Stimulated activated CD4-positive, alpha-beta T cell treated with anti-CD3 and anti-CD28 coated beads, Interleukin-1b, Interleukin-23, amount 100 ng/mL, for 24 hours (primary cell): ENCODE results near the gene MET.

Experiments
- DNase-seq, 4 experiments: peaks; one replicate each; pipeline ENCODE4 v3.0.0-alpha.2; 2020; ENCODE audit warnings: low read depth in 4 of 4, low spot score in 1 of 4

The MET gene

GRCh38 chr7:116663744-116664143 is 8.3 kb upstream of the MET start:
- DNase-seq = no peak

GRCh38 chr7:116665332-116665996 is 6.5 kb upstream of the MET start:
- DNase-seq = no peak

- no peak for DNase-seq
These were observed 2.2 kb upstream of the MET start for GRCh38 chr7:116669769-116670168.

GRCh38 chr7:116670409-116671015 is 1.5 kb upstream of the MET start:
- DNase-seq = no peak

- no peak for DNase-seq
These were observed 885 bp upstream of the MET start for GRCh38 chr7:116671111-116671510.

GRCh38 chr7:116672596-116673456 is 830 bp downstream of the MET start:
- no peak for DNase-seq

GRCh38 chr7:116673457-116673865 is 1.5 kb downstream of the MET start:
- DNase-seq = no peak

GRCh38 chr7:116674508-116675173 is 2.6 kb downstream of the MET start:
- DNase-seq = no peak

GRCh38 chr7:116675812-116676355 is 3.9 kb downstream of the MET start:
- no peak for DNase-seq

- DNase-seq = no peak
These were observed 6.8 kb downstream of the MET start for GRCh38 chr7:116678780-116679179.

GRCh38 chr7:116679500-116679899 is 7.5 kb downstream of the MET start:
- DNase-seq = no peak

- no peak for DNase-seq
These were observed 11.8 kb downstream of the MET start for GRCh38 chr7:116683786-116684185.

- no peak for DNase-seq
These were observed 14.0 kb downstream of the MET start for GRCh38 chr7:116686033-116686432.

GRCh38 chr7:116686812-116687419 is 14.9 kb downstream of the MET start:
- DNase-seq = no peak

- DNase-seq = no peak
These were observed 15.8 kb downstream of the MET start for GRCh38 chr7:116687801-116688201.

- no peak for DNase-seq
These were observed 17.8 kb downstream of the MET start for GRCh38 chr7:116689790-116690259.

GRCh38 chr7:116691664-116692063 is 19.7 kb downstream of the MET start:
- no peak for DNase-seq

GRCh38 chr7:116692401-116693308 is 20.7 kb downstream of the MET start:
- DNase-seq = no peak

GRCh38 chr7:116696707-116697106 is 24.7 kb downstream of the MET start:
- no peak for DNase-seq

GRCh38 chr7:116697152-116697551 is 25.2 kb downstream of the MET start:
- no peak for DNase-seq
